ENCODE results near the gene APPBP2. TPM values are rescaled to one million over a fixed set of nuclear protein-coding genes. Genes with fewer than 3 reads are reported as not detected.

APPBP2 gene
- total RNA-seq, 2 donors from 2014 or later: 13.3 to 13.9 TPM

GRCh38 chr17:60548990-60549389 is 22.9 kb upstream of the APPBP2 start:
- H3K4me1 ChIP-seq: no peaks in the 10 kb centered on the region
- H3K9me3 ChIP-seq: peaks cover 0 to 9% of the 10 kb centered on the region in 2 donors
- H3K27me3 ChIP-seq: no peaks in the 10 kb centered on the region
- no peak for TF ChIP-seq CTCF (IDR thresholded peaks at IDR 0.05)
- no peaks in the 10 kb centered on the region for H3K36me3 ChIP-seq
- H3K27ac ChIP-seq: no peak overlapping the region
- DNase-seq (ENCODE audit: low spot score): no peak
- H3K4me3 ChIP-seq: no peak overlapping the region

- Histone ChIP-seq H3K4me1 (no peaks in the 10 kb centered on the region), H3K4me3 (no peak overlapping the region), H3K27me3 (no peaks in the 10 kb centered on the region), H3K9me3 (no peaks in the 10 kb centered on the region), H3K36me3 (no peaks in the 10 kb centered on the region), H3K27ac (no peak overlapping the region)
- no peak for TF ChIP-seq CTCF (IDR thresholded peaks at IDR 0.05)
- DNase-seq (ENCODE audit: low spot score): no peak
Measured at GRCh38 chr17:60545465-60546191, 19.6 kb upstream of the APPBP2 start.

GRCh38 chr17:60542071-60542470 is 16.0 kb upstream of the APPBP2 start:
- no peaks in the 10 kb centered on the region for H3K27me3 ChIP-seq
- no peak overlapping the region for H3K27ac ChIP-seq
- no peaks in the 10 kb centered on the region for H3K9me3 ChIP-seq
- no peaks in the 10 kb centered on the region for H3K36me3 ChIP-seq
- no peak overlapping the region for H3K4me3 ChIP-seq
- no peaks in the 10 kb centered on the region for H3K4me1 ChIP-seq
- TF ChIP-seq CTCF (IDR thresholded peaks at IDR 0.05): no peak
- DNase-seq (ENCODE audit: low spot score): no peak

DNA sequence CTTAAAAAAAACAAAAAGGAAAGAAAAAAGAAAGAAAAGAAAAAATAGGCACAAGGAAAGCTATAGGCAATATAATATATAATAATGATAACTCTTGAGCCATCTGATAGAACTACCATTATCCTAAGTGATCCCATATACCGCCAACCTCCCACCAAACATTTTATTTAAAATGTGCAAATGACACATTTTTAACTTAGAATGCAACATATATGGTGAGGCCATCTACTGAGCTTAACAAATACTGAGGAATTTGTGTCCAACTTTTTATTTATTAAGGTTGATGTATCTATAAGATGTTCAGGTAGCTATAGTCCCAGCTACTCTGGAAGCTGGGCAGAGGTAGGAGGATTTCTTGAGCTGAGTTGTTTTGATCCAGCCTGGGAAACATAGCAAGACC is 14.4 kb upstream of the APPBP2 start:
- no peaks in the 10 kb centered on the region for H3K9me3 ChIP-seq
- no peak for DNase-seq (ENCODE audit: low spot score)
- H3K36me3 ChIP-seq: no peaks in the 10 kb centered on the region
- TF ChIP-seq CTCF (IDR thresholded peaks at IDR 0.05): no peak
- no peak overlapping the region for H3K27ac ChIP-seq
- H3K4me1 ChIP-seq: no peaks in the 10 kb centered on the region
- no peak overlapping the region for H3K4me3 ChIP-seq
- no peaks in the 10 kb centered on the region for H3K27me3 ChIP-seq

DNA sequence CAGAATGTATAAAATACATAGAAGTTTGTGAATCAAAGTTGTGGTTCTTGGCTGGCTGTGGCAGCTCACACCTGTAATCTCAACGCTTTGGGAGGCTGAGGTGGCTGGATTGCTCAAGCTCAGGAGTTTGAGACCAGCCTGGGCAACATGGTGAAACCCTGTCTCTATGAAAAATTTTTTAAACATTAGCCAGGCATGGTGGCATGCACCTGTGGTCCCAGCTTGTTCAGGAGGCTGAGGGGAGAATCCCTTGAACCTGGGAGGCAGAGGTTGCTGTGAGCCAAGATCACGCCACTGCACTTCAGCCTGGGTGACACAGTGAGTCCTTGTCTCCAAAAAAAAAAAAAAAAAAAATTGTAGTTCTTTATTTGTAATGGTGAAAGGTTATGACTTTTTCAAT is 13.8 kb upstream of the APPBP2 start:
- DNase-seq (ENCODE audit: low spot score): no peak
- TF ChIP-seq CTCF (IDR thresholded peaks at IDR 0.05): no peak
- H3K27me3 ChIP-seq: no peaks in the 10 kb centered on the region
- no peak overlapping the region for H3K27ac ChIP-seq
- H3K9me3 ChIP-seq: no peaks in the 10 kb centered on the region
- H3K4me3 ChIP-seq: no peak overlapping the region
- H3K36me3 ChIP-seq: no peaks in the 10 kb centered on the region
- H3K4me1 ChIP-seq: no peaks in the 10 kb centered on the region

- Histone ChIP-seq H3K4me3 (no peak overlapping the region), H3K4me1 (no peaks in the 10 kb centered on the region), H3K27ac (no peak overlapping the region), H3K9me3 (no peaks in the 10 kb centered on the region), H3K27me3 (no peaks in the 10 kb centered on the region), H3K36me3 (no peaks in the 10 kb centered on the region)
- no peak for TF ChIP-seq CTCF (IDR thresholded peaks at IDR 0.05)
- DNase-seq (ENCODE audit: low spot score): no peak
Measured at GRCh38 chr17:60538726-60539125, 12.7 kb upstream of the APPBP2 start.
